ENCODE results near the gene DDOST. TPM values are rescaled to one million over a fixed set of nuclear protein-coding genes. Genes with fewer than 3 reads are reported as not detected.

DDOST gene
- total RNA-seq, 1 experiment from 2014 or later: 269 TPM

DNA sequence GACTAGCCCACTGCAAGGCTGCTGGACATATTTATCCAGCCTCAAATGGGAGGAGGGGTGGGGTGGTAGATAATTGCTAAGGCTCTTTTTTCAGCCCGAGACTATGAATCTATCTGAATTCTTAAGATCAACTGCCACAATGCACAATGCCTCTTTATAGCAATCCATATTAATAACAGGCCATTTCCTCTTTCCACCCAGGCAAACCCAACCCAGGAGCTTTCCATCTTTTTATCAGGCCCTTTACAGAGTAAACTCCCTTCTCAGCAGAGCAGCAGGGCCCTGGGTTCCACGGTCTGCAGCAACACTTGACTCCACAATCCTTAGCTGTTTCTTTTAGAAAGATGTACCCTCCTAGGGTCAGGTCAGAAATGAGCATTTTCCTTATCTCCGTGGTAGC is 806 bp downstream of the DDOST start:
- Histone ChIP-seq H3K36me3 (peaks cover 22% of the 10 kb centered on the region), H3K27me3 (no peaks in the 10 kb centered on the region), H3K4me1 (peaks cover 11% of the 10 kb centered on the region; the same call in 1 of the 2 replicates), H3K4me3 (peak overlapping the region; percentile 70), H3K9me3 (replicated peaks) (no peaks in the 10 kb centered on the region), H3K27ac (no peak overlapping the region)
- no peak for DNase-seq

DNA sequence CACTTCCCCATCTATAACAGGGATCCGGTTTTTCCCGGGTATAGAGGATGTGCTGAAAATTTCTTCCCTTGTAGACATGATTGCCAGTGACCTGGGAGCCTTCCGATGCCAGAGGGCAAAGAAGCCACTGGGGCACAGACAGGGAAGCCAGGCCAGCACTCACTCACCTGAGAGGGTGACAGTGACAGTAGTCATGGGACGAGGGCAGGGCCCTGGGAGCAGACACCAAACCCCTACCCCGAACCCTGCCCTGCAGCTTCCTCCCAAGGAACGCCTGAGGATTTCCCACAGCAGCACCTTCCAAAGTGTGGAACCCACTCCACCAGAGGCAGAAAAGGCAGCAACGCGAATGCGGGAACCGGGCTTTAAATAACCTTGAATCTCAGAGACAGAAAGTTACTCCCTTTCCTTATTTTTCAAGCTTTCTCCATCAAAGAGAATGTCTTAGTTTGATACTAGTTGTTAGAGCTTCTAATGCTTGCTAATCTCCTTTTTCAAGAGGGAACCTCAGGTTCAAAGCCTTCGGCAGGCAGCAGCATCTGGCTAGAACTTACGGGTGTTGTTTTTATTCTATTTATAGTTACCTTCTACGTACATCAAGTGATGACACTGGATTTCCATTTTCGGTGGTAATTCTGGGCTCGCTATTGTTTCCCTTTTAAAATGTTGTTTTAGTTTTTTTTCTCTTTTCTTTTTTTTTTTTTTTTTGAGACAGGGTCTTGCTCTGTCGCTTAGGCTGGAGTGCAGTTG is 2.8 kb downstream of the DDOST start:
- peaks cover 8% of the 10 kb centered on the region; the same call in 1 of the 2 replicates for H3K4me1 ChIP-seq
- H3K27ac ChIP-seq: no peak overlapping the region
- no peak for DNase-seq
- H3K4me3 ChIP-seq: no peak overlapping the region
- H3K9me3 ChIP-seq (replicated peaks): no peaks in the 10 kb centered on the region
- H3K36me3 ChIP-seq: peaks cover 38% of the 10 kb centered on the region
- H3K27me3 ChIP-seq: no peaks in the 10 kb centered on the region

- Histone ChIP-seq H3K9me3 (replicated peaks) (no peaks in the 10 kb centered on the region), H3K4me3 (no peak overlapping the region), H3K27ac (no peak overlapping the region), H3K36me3 (peaks cover 50% of the 10 kb centered on the region), H3K4me1 (peaks cover 8% of the 10 kb centered on the region; the same call in 1 of the 2 replicates), H3K27me3 (no peaks in the 10 kb centered on the region)
- no peak for DNase-seq
Observed at GRCh38 chr1:20657024-20657423, 4.1 kb downstream of the DDOST start.

GRCh38 chr1:20654104-20654690 is 7.0 kb downstream of the DDOST start:
- Histone ChIP-seq H3K9me3 (replicated peaks) (no peaks in the 10 kb centered on the region), H3K36me3 (peaks cover 55% of the 10 kb centered on the region), H3K27ac (no peak overlapping the region), H3K4me1 (no peaks in the 10 kb centered on the region), H3K4me3 (no peak overlapping the region), H3K27me3 (no peaks in the 10 kb centered on the region)
- no peak for DNase-seq

DNA sequence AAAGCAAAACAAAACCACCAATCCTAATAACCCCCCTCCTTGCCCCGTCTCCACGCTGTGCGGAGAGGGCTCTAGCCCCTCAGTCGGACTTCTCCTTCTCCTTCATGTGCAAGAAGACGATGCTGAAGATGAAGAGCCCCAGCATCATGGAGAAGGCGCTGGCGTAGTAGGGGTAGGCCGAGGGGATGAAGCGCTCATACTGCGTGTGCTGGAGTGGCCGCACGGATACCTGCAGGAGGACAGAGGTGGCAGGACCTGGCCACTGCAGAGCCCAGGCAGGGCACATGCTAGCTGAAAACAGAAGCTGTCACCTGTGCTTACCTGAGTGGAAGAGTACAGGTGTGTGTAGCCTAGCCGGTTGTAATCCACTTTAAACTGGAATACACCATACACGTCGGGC is 8.9 kb downstream of the DDOST start:
- H3K36me3 ChIP-seq: peaks cover 56% of the 10 kb centered on the region
- DNase-seq: no peak
- no peak overlapping the region for H3K27ac ChIP-seq
- no peaks in the 10 kb centered on the region for H3K9me3 ChIP-seq (replicated peaks)
- H3K4me3 ChIP-seq: no peak overlapping the region
- no peaks in the 10 kb centered on the region for H3K27me3 ChIP-seq
- H3K4me1 ChIP-seq: no peaks in the 10 kb centered on the region

DNA sequence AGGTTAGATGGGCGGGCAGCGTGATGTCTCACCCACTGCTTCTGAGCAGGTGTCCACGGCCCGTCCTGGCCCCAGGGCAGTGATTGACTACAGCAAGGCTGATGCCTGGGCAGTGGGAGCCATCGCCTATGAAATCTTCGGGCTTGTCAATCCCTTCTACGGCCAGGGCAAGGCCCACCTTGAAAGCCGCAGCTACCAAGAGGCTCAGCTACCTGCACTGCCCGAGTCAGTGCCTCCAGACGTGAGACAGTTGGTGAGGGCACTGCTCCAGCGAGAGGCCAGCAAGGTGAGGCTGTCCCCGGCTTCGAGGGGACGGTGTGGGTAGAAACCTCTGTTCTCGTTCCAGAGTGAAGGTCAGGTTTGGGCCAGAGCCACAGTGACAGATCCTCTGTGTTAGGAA is 12.2 kb downstream of the DDOST start:
- H3K4me3 ChIP-seq: no peak overlapping the region
- DNase-seq: no peak
- no peak overlapping the region for H3K27ac ChIP-seq
- no peaks in the 10 kb centered on the region for H3K4me1 ChIP-seq
- no peaks in the 10 kb centered on the region for H3K27me3 ChIP-seq
- peaks cover 32% of the 10 kb centered on the region for H3K36me3 ChIP-seq
- H3K9me3 ChIP-seq (replicated peaks): no peaks in the 10 kb centered on the region

GRCh38 chr1:20648438-20648837 is 12.7 kb downstream of the DDOST start:
- Histone ChIP-seq H3K27ac (no peak overlapping the region), H3K36me3 (peaks cover 27% of the 10 kb centered on the region), H3K27me3 (no peaks in the 10 kb centered on the region), H3K9me3 (replicated peaks) (no peaks in the 10 kb centered on the region), H3K4me1 (no peaks in the 10 kb centered on the region), H3K4me3 (no peak overlapping the region)
- DNase-seq: no peak

DNA sequence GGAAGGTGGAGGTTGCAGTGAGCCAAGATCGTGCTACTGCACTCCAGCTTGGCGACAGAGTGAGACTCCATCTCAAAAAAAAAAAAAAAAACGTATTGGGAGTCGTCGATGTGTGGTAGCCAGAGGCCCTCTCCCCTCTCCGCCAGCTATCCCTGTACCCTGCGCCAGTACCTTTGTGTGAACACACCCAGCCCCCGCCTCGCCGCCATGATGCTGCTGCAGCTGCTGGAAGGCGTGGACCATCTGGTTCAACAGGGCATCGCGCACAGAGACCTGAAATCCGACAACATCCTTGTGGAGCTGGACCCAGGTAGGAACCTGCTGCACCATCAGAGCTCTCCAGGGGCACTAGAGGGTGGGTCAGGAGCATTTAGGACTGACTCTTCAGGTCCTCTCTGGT is 15.8 kb downstream of the DDOST start:
- peaks cover 6% of the 10 kb centered on the region for H3K36me3 ChIP-seq
- no peak overlapping the region for H3K27ac ChIP-seq
- no peaks in the 10 kb centered on the region for H3K27me3 ChIP-seq
- H3K9me3 ChIP-seq (replicated peaks): no peaks in the 10 kb centered on the region
- H3K4me3 ChIP-seq: no peak overlapping the region
- H3K4me1 ChIP-seq: no peaks in the 10 kb centered on the region
- no peak for DNase-seq

DNA sequence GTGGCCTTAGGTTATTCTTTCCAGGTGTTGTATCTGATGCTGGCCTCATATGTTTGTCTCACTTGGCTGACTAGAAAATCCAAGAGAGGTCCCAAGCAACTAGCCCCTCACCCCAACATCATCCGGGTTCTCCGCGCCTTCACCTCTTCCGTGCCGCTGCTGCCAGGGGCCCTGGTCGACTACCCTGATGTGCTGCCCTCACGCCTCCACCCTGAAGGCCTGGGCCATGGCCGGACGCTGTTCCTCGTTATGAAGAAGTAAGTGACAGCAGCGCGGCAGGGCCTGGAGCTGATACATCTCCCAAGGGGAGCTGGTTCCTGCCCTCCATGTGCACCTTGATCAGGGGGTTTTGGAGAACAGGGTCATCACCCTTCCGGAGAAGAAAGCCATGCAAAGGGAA is 16.8 kb downstream of the DDOST start:
- DNase-seq: no peak
- Histone ChIP-seq H3K27ac (no peak overlapping the region), H3K36me3 (peaks cover 6% of the 10 kb centered on the region), H3K4me3 (no peak overlapping the region), H3K9me3 (replicated peaks) (no peaks in the 10 kb centered on the region), H3K27me3 (no peaks in the 10 kb centered on the region), H3K4me1 (no peaks in the 10 kb centered on the region)

DNA sequence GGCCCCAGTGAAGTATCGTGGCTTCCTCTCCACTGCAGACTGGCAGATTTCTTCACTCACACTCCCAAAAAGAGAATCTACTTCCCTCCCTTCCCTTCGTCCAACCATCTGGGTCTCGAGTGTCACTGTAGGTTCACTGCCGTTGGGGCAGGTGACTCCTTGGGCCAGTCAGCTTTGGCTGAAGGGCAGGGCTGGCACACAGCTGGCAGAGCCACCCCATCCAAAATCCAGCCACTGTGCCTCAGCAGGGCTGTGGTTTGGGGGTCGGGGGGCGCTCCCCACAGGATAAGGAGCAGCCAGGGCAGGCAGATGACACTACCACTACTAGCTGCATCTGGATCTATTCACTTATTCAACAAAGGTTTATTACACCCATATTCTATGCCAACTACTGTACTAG is 18.1 kb downstream of the DDOST start:
- Histone ChIP-seq H3K9me3 (replicated peaks) (no peaks in the 10 kb centered on the region), H3K4me1 (no peaks in the 10 kb centered on the region), H3K36me3 (peaks cover 2% of the 10 kb centered on the region), H3K27ac (no peak overlapping the region), H3K27me3 (no peaks in the 10 kb centered on the region), H3K4me3 (no peak overlapping the region)
- no peak for DNase-seq

GRCh38 chr1:20641975-20642374 is 19.2 kb downstream of the DDOST start:
- H3K27me3 ChIP-seq: no peaks in the 10 kb centered on the region
- no peak overlapping the region for H3K4me3 ChIP-seq
- H3K27ac ChIP-seq: no peak overlapping the region
- no peaks in the 10 kb centered on the region for H3K9me3 ChIP-seq (replicated peaks)
- DNase-seq: no peak
- no peaks in the 10 kb centered on the region for H3K4me1 ChIP-seq
- no peaks in the 10 kb centered on the region for H3K36me3 ChIP-seq

GRCh38 chr1:20640183-20640597 is 21.0 kb downstream of the DDOST start:
- Histone ChIP-seq H3K27me3 (no peaks in the 10 kb centered on the region), H3K9me3 (replicated peaks) (no peaks in the 10 kb centered on the region), H3K4me1 (peaks cover under 1% of the 10 kb centered on the region; the same call in 1 of the 2 replicates), H3K4me3 (no peak overlapping the region), H3K27ac (no peak overlapping the region), H3K36me3 (no peaks in the 10 kb centered on the region)
- DNase-seq: peak; percentile 44 to 80

DNA sequence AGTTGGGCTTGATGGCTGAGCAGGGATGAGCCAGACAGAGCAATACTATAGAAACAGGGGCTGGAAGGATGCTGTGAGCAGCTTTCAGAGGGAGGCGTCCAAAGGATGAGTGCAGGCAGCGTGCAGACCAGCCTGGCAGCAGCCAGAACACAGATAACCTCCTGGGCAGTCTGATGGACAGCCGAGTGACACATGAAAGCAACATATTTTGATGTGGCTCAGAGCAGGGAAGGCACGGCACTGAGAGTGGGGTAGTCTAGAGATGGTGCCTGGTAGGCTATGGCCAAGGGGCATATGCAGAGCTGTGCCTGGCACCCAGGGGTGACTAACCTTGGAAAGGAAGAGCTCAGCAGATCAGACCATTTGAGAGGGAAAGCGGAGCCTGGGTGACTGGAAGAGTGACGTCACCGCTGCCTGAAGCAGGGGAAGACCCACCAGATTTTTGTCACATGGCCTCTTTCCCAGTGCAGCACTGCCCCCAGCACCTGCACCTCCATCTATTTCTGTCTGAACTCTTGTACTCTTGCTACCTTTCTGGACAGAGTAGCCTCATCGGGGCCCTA is 24.3 kb downstream of the DDOST start:
- Histone ChIP-seq H3K9me3 (replicated peaks) (no peaks in the 10 kb centered on the region), H3K36me3 (no peaks in the 10 kb centered on the region), H3K4me1 (peaks cover 20% of the 10 kb centered on the region)

DNA sequence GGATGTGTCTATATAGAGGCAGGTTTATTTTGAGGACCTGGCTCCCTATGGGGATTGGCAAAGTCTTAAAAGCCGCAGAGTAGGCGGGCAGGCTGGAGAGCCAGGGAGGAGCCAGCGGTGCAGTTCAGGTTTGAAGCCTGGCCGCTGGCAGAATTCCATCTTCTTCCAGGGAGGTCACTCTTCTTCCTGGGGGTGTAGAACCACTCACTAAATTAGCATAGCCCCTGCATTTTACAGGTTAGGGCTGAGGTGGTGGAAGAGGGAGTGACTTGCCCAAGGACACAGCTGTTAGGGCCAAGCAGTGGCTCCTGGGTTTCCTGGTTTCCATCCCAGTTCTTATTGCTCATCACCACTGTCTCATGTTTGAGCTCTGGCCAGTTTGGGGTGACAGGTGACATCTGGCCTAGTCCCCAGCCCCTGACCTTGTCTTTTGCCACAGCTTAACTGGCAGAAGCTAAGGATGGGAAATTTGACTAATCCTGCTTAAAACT is 26.5 kb downstream of the DDOST start:
- Histone ChIP-seq H3K4me1 (peaks cover 22% of the 10 kb centered on the region), H3K27ac (no peak overlapping the region), H3K27me3 (no peaks in the 10 kb centered on the region), H3K9me3 (replicated peaks) (no peaks in the 10 kb centered on the region; the same call in 1 of the 2 replicates), H3K36me3 (no peaks in the 10 kb centered on the region), H3K4me3 (peak overlapping the region; percentile 85)
- DNase-seq: peak; percentile 69 to 75

More for the DNA sequence above, 24.3 kb downstream of the DDOST start:
- no peak for DNase-seq
- Histone ChIP-seq H3K27me3 (no peaks in the 10 kb centered on the region), H3K4me3 (no peak overlapping the region), H3K27ac (no peak overlapping the region)

- Histone ChIP-seq H3K9me3 (replicated peaks) (no peaks in the 10 kb centered on the region; the same call in 1 of the 2 replicates), H3K27ac (no peak overlapping the region; the same call in 1 of the 2 replicates), H3K36me3 (no peaks in the 10 kb centered on the region), H3K27me3 (no peaks in the 10 kb centered on the region), H3K4me1 (peaks cover 22% of the 10 kb centered on the region), H3K4me3 (peak overlapping the region; percentile 85)
- DNase-seq: no peak
Observed at GRCh38 chr1:20634065-20634593, 27.0 kb downstream of the DDOST start.

All from SJCRH30 (cell line).